ENCODE results near the gene TMED7.
"Not testable (repeated sequence)": the region's sequence is repeated elsewhere in the genome, so short reads cannot be mapped to it uniquely, and the experiment has no call there.

The TMED7 gene

GRCh38 chr5:115625579-115626444 is at the start of gene TMED7:
TSS of gene TMED7 (minus strand) at chr5:115626036. CDS start at chr5:115625792, 244 bp downstream.
- DNase-seq: peak; percentile 81 to 95

- not testable (repeated sequence) for DNase-seq
Observed at GRCh38 chr5:115674782-115675181, 48.9 kb upstream of the TMED7 start.

GRCh38 chr5:115673596-115673995 is 47.8 kb upstream of the TMED7 start:
- DNase-seq: no peak

- DNase-seq: no peak
Observed at GRCh38 chr5:115671939-115672338, 46.1 kb upstream of the TMED7 start.

- no peak for DNase-seq
Observed at GRCh38 chr5:115666023-115666422, 40.2 kb upstream of the TMED7 start.

- no peak for DNase-seq
Observed at GRCh38 chr5:115661563-115661962, 35.7 kb upstream of the TMED7 start.

- DNase-seq: no peak
Observed at GRCh38 chr5:115661101-115661500, 35.3 kb upstream of the TMED7 start.

- no peak for DNase-seq
Observed at GRCh38 chr5:115657881-115658233, 32.0 kb upstream of the TMED7 start.

- no peak for DNase-seq
Observed at GRCh38 chr5:115657125-115657880, 31.5 kb upstream of the TMED7 start.

- no peak for DNase-seq
Observed at GRCh38 chr5:115656404-115656803, 30.6 kb upstream of the TMED7 start.

GRCh38 chr5:115655994-115656393 is 30.2 kb upstream of the TMED7 start:
- no peak for DNase-seq

GRCh38 chr5:115649541-115649940 is 23.7 kb upstream of the TMED7 start:
- no peak for DNase-seq

GRCh38 chr5:115648056-115648455 is 22.2 kb upstream of the TMED7 start:
- no peak for DNase-seq

GRCh38 chr5:115645386-115645785 is 19.6 kb upstream of the TMED7 start:
- DNase-seq: not testable (repeated sequence)

- DNase-seq: no peak
Observed at GRCh38 chr5:115644046-115644445, 18.2 kb upstream of the TMED7 start.

GRCh38 chr5:115641948-115642347 is 16.1 kb upstream of the TMED7 start:
- no peak for DNase-seq

- no peak for DNase-seq
Observed at GRCh38 chr5:115640274-115640673, 14.4 kb upstream of the TMED7 start.

GRCh38 chr5:115639377-115639776 is 13.5 kb upstream of the TMED7 start:
- no peak for DNase-seq

GRCh38 chr5:115637507-115637906 is 11.7 kb upstream of the TMED7 start:
- DNase-seq: no peak

GRCh38 chr5:115636008-115636407 is 10.2 kb upstream of the TMED7 start:
- DNase-seq: no peak

- peak; percentile 52 to 79 for DNase-seq
Observed at GRCh38 chr5:115634343-115635132, 8.7 kb upstream of the TMED7 start.

GRCh38 chr5:115629903-115630302 is 4.1 kb upstream of the TMED7 start:
- DNase-seq: no peak

- no peak for DNase-seq
Observed at GRCh38 chr5:115627295-115627865, 1.5 kb upstream of the TMED7 start.
